Ureter (tissue), 1 donor: ENCODE data around the gene CTSV. TPM values are rescaled to one million over a fixed set of nuclear protein-coding genes. Genes with fewer than 3 reads are reported as not detected.
"Not testable (repeated sequence)": the region's sequence is repeated elsewhere in the genome, so short reads cannot be mapped to it uniquely, and the experiment has no call there.

Source experiments
- DNase-seq: peaks from one replicate; pipeline ENCODE4 v3.0.0-alpha.2; 2020; ENCODE audit warnings: low spot score
- total RNA-seq: library from RNA; stranded (reverse); gene quantifications from one replicate; pipeline ENCODE4 v1.2.4, GENCODE V29; 2023
- donor health status: DM: yes; HTN: yes; CAD: no.

CTSV gene
- total RNA-seq, 1 donor from 2014 or later: not detected

DNA sequence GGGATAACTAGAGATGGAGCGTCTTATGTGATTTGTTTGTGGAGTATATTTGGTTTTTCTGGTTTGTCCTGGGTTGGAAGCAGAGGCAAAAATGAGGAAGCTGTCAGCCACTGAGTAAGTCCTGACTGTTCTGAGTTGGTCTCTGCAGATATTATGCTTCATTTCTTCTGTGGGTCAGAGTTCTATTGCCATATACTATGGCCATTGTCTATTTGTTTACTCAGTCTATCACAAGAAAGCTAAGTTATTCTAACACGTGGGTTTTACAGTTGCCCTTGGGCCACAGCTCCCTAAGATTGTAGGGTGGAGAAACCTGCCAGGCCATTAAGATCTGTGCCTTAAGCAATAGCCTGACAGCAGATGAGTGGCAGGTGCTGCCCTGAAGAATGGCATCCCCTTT, 3.0 kb upstream of the CTSV start:
- no peak for DNase-seq

GRCh38 chr9:97039514-97039860, 545 bp upstream of the CTSV start:
- DNase-seq: no peak

GRCh38 chr9:97023505-97023904, 15.4 kb downstream of the CTSV start:
- DNase-seq: not testable (repeated sequence)

DNA sequence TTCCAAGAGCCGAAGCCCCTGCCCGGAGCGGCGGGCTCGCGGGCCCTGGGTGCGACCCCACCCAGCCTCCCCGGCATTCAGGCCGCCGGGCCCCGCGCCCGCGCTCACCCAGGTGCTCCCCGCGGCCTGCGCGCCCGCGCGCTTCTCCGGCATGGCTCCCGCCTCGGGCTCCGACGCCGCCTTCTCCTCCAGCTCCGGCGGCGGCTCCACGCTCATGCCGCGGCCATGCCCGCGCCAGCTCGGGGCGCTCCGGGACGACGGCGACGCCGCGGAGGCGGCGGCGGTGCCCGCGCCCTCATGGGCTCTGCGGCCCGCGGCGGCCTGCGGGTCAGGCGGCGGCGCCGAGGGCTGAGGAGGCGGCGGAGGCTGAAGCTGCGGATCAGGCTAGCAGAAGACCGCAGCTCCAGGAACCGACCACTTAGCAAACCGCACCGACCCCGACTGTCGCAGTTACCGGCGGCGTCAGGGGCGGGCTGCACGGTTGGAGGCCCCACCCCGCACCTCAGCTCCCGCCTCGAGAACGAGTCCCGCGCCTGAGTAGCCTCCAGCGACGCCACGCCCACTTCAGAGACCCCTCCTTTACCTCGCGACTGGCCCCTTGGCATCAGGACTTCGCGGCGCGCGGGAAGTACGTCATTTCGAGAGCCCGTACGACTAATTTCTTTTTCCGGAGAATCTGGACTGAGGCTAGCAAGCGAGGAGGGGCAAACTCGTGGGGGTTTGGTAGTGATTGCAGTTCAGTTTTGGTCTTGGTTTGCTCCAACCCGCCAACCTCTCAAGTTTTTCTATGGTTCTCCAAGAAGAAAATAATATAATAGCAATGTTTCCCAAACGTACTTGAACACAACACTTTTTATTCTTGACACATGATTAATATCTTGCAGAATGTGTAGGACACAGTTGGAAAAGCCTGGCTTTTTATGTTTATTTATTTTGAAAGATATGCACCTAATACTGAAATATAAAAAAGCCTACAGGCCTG, 25.5 kb downstream of the CTSV start:
- peak; percentile 73 for DNase-seq

DNA sequence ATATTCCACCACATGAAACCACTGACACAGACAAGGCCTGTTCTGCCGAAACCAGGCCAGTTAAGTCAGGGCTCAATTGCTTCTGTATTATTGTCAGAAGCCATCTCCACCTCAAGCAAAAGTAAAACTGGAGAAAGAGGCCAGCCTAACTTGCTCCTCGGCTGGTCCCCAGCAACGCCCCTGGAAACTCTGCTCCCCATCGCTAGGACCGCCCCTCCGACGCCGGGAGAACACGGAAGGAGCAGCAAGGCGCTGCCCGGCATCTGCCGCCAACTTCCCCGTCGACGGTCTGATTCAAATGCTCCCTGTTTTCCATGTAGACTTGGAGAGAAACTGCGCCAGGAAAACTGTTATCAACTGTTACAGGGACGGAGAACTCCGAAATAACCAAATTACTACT, 26.3 kb downstream of the CTSV start:
- not testable (repeated sequence) for DNase-seq

- DNase-seq: not testable (repeated sequence)
These were observed 36.7 kb downstream of the CTSV start for GRCh38 chr9:97002195-97002594.

GRCh38 chr9:97001338-97001737, 37.6 kb downstream of the CTSV start:
- not testable (repeated sequence) for DNase-seq

GRCh38 chr9:97000139-97000787, 38.7 kb downstream of the CTSV start:
- DNase-seq: not testable (repeated sequence)

GRCh38 chr9:96999733-97000132, 39.2 kb downstream of the CTSV start:
- DNase-seq: not testable (repeated sequence)

GRCh38 chr9:96997009-96997701, 41.8 kb downstream of the CTSV start:
- DNase-seq: not testable (repeated sequence)

GRCh38 chr9:96994531-96995016, 44.4 kb downstream of the CTSV start:
- not testable (repeated sequence) for DNase-seq

- DNase-seq: not testable (repeated sequence)
These were observed 46.6 kb downstream of the CTSV start for GRCh38 chr9:96992303-96992702.

DNA sequence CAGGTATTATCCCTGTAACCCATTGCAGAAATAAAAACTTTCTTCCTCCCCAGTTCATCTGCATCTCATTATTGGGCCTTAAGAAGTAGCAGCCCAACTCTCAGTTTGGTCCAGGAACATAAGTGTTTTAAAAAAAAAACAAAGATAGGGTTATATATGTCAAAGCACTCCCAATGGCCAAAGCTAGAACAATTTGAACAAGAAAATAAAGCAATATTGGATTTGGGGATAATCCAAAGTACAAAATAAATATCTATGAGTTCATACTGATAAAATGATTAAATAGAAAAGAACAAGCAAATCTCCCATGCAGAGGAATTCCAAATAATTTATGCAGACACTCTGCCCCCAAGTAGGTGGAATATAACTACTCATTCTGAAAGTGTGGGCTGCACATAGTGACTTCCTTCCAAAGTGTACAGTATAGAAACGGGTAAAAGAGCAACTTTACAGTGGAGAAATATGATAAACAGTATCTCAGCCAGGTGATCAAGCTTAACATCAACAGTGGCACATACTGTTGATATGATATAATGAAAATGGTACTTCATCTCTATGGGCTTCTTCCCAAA, 49.1 kb downstream of the CTSV start:
- DNase-seq: not testable (repeated sequence)

DNA sequence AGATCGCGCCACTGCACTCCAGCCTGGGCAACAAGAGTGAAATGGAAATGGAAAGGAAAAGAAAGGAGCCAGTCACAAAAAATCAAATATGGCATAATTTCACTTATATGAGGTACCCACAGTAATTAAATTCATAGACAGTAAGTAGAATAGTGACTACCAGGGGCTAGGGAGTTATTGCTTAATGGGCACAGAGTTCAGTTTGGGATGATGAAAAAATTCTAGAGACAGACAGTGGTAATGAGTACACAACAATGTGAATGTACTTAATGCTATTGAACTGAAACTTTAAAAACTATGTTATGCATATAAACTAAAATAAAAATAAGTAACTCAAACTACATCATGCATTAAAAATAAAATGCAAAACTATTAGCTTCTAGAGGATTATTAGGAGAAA, 54.1 kb downstream of the CTSV start:
- not testable (repeated sequence) for DNase-seq

- DNase-seq: not testable (repeated sequence)
These were observed 54.8 kb downstream of the CTSV start for GRCh38 chr9:96984139-96984538.

DNA sequence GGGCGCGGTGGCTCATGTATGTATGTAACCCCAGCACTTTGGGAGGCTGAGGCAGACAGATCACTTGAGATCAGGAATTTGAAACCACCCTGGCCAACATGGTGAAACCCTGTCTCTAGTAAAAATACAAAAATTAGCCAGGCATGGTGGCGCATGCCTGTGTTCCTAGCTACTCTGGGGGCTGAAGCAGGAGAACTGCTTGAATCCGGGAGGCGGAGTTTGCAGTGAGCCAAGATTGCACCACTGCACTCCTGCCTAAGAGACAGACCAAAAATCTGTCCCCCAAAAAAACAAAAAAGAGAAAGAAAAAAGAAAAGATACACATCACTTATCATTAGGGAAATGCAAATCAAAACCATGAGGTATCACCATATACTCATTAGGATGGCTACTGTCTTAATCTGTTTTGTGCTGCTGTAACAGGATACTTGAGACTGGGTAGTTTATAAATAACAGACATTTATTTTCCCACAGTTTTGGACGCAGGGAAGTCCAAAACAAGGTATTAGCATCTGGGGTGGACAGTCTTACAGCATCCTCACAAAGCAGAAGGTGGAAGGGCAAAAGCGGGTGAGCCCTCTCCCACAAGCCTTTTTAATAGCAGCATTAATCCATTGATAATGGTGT, 55.3 kb downstream of the CTSV start:
- DNase-seq: not testable (repeated sequence)

Other genes with a start within 250 kb of the CTSV start
- gene ZNF782, start 184.6 kb downstream of the CTSV start, total RNA-seq: 10.6 TPM
- not detected for gene NUTM2G, start 110.3 kb downstream of the CTSV start, total RNA-seq